H9 (cell line): ENCODE data around the gene ZNF487. TPM values are rescaled to one million over a fixed set of nuclear protein-coding genes. Genes with fewer than 3 reads are reported as not detected.

Source experiments
- DNase-seq: peaks from one replicate; pipeline ENCODE4 v3.0.0-alpha.2; 2017
- H2AFZ ChIP-seq: one replicate; pipeline ENCODE4 v1.6.1; 2013; ENCODE audit warnings: mild to moderate bottlenecking, low read length, control low read depth, moderate library complexity
- H2AK5ac ChIP-seq: 2 replicates; pipeline ENCODE4 v1.6.1; 2013; ENCODE audit warnings: low read length, control low read depth, mixed read lengths; ENCODE audit not compliant: insufficient read length
- H2BK120ac ChIP-seq: one replicate; pipeline ENCODE4 v1.6.1; 2013; ENCODE audit warnings: low read depth, mild to moderate bottlenecking, low read length, control low read depth, inconsistent platforms; ENCODE audit not compliant: poor library complexity, severe bottlenecking
- H2BK12ac ChIP-seq: 2 replicates; pipeline ENCODE4 v1.6.1; 2013; ENCODE audit warnings: low read length, control low read depth, mixed read lengths, low read depth; ENCODE audit not compliant: insufficient read length
- H2BK15ac ChIP-seq: 2 replicates; pipeline ENCODE4 v1.6.1; 2013; ENCODE audit warnings: low read depth, low read length, control low read depth
- H2BK20ac ChIP-seq: one replicate; pipeline ENCODE4 v1.6.1; 2013; ENCODE audit warnings: low read depth, mild to moderate bottlenecking, low read length, control low read depth, inconsistent platforms; ENCODE audit not compliant: poor library complexity, severe bottlenecking
- H2BK5ac ChIP-seq: 2 replicates; pipeline ENCODE4 v1.6.1; 2013; ENCODE audit warnings: low read length, control low read depth, mixed read lengths; ENCODE audit not compliant: insufficient read length
- H3K14ac ChIP-seq: 2 replicates; pipeline ENCODE4 v1.6.1; 2013; ENCODE audit warnings: low read length, control low read depth; ENCODE audit not compliant: insufficient read depth
- H3K18ac ChIP-seq: 2 replicates; pipeline ENCODE4 v1.6.1; 2013; ENCODE audit warnings: low read depth, mild to moderate bottlenecking, mixed read lengths, low read length, control low read depth; ENCODE audit not compliant: insufficient read length
- H3K23ac ChIP-seq: 2 replicates; pipeline ENCODE4 v1.6.1; 2013; ENCODE audit warnings: low read length, control low read depth, mixed read lengths, low read depth; ENCODE audit not compliant: insufficient read length
- H3K23me2 ChIP-seq: 2 replicates; pipeline ENCODE4 v1.6.1; 2013; ENCODE audit warnings: low read depth, mild to moderate bottlenecking, mixed read lengths, low read length, control low read depth; ENCODE audit not compliant: insufficient read length, poor library complexity, severe bottlenecking
- H3K27ac ChIP-seq: 2 replicates; pipeline ENCODE4 v1.5.1; 2013; ENCODE audit warnings: low read length, control low read depth, mixed read lengths, low read depth; ENCODE audit not compliant: insufficient read length
- H3K27me3 ChIP-seq: 2 replicates; pipeline ENCODE4 v1.6.1; 2013; ENCODE audit warnings: low read length, control low read depth, inconsistent platforms; ENCODE audit not compliant: insufficient read depth
- H3K4ac ChIP-seq: 2 replicates; pipeline ENCODE4 v1.6.1; 2013; ENCODE audit warnings: low read depth, mild to moderate bottlenecking, control low read depth, inconsistent platforms, low read length, moderate library complexity
- H3K4me1 ChIP-seq: 2 replicates; pipeline ENCODE4 v1.6.1; 2013; ENCODE audit warnings: low read length, control low read depth, inconsistent platforms; ENCODE audit not compliant: insufficient read depth
- H3K4me2 ChIP-seq: 2 replicates; pipeline ENCODE4 v1.6.1; 2013; ENCODE audit warnings: low read length, control low read depth, mixed read lengths; ENCODE audit not compliant: insufficient read length, insufficient read depth
- H3K56ac ChIP-seq: 2 replicates; pipeline ENCODE4 v1.6.1; 2013; ENCODE audit warnings: low read depth, mild to moderate bottlenecking, mixed read lengths, low read length, control low read depth; ENCODE audit not compliant: insufficient read length
- H3K79me1 ChIP-seq: 2 replicates; pipeline ENCODE4 v1.6.1; 2013; ENCODE audit warnings: low read depth, mild to moderate bottlenecking, moderate library complexity, low read length, control low read depth, inconsistent platforms; ENCODE audit not compliant: insufficient read depth, poor library complexity, severe bottlenecking
- H3K79me2 ChIP-seq: 2 replicates; pipeline ENCODE4 v1.6.1; 2013; ENCODE audit warnings: low read length, control low read depth, inconsistent platforms; ENCODE audit not compliant: insufficient read depth
- H3K9ac ChIP-seq: 2 replicates; pipeline ENCODE4 v1.6.1; 2013; ENCODE audit warnings: low read length, control low read depth, mixed read lengths; ENCODE audit not compliant: insufficient read length; ENCODE audit errors: extremely low read depth
- H3K9me3 ChIP-seq: one replicate; pipeline ENCODE4 v1.6.1; 2013; ENCODE audit warnings: low read depth, low read length, inconsistent platforms; ENCODE audit not compliant: control insufficient read depth
- H3T11ph ChIP-seq: one replicate; pipeline ENCODE4 v1.6.1; 2013; ENCODE audit warnings: mild to moderate bottlenecking, low read length, control low read depth, inconsistent platforms
- H4K20me1 ChIP-seq: one replicate; pipeline ENCODE4 v1.6.1; 2013; ENCODE audit not compliant: control insufficient read depth, insufficient read length, insufficient read depth
- H4K5ac ChIP-seq: 2 replicates; pipeline ENCODE4 v1.6.1; 2013; ENCODE audit warnings: low read depth, mild to moderate bottlenecking, mixed read lengths, low read length, control low read depth; ENCODE audit not compliant: insufficient read length
- H4K8ac ChIP-seq: replicated peaks from 2 replicates; pipeline ENCODE4 v1.6.1; 2013; ENCODE audit warnings: low read length, control low read depth, mixed read lengths, low read depth; ENCODE audit not compliant: insufficient read length
- H4K91ac ChIP-seq: 2 replicates; pipeline ENCODE4 v1.6.1; 2013; ENCODE audit warnings: low read depth, mild to moderate bottlenecking, moderate library complexity, mixed read lengths, low read length, control low read depth; ENCODE audit not compliant: insufficient read length
- H3K27ac Mint-ChIP-seq, 3 experiments: 2 replicates in 2 of 3; 3 replicates in 1 of 3; pipeline ENCODE4 v1.8.0; 2020 to 2021; ENCODE audit warnings: mixed read lengths in 3 of 3, mild to moderate bottlenecking in 1 of 3, moderate library complexity in 1 of 3
- H3K27me3 Mint-ChIP-seq: 2 replicates; pipeline ENCODE4 v1.8.0; 2021; ENCODE audit warnings: low read depth, mild to moderate bottlenecking, moderate library complexity, mixed read lengths
- H3K36me3 Mint-ChIP-seq, 3 experiments: 2 replicates in 2 of 3; 3 replicates in 1 of 3; pipeline ENCODE4 v1.8.0; 2020 to 2021; ENCODE audit warnings: low read depth in 3 of 3, mixed read lengths in 3 of 3; ENCODE audit not compliant: insufficient read depth in 1 of 3
- H3K4me1 Mint-ChIP-seq, 2 experiments: 2 replicates each; pipeline ENCODE4 v1.8.0; 2020; ENCODE audit warnings: mixed read lengths in 2 of 2
- H3K4me3 Mint-ChIP-seq, 2 experiments: 2 replicates in 1 of 2; 3 replicates in 1 of 2; pipeline ENCODE4 v1.8.0; 2020 to 2021; ENCODE audit warnings: mild to moderate bottlenecking in 2 of 2, mixed read lengths in 2 of 2, moderate library complexity in 1 of 2
- H3K9me3 Mint-ChIP-seq, 2 experiments: 2 replicates in 1 of 2; 3 replicates in 1 of 2; pipeline ENCODE4 v1.8.0; 2020; ENCODE audit warnings: mild to moderate bottlenecking in 2 of 2, mixed read lengths in 2 of 2, moderate library complexity in 1 of 2
- WGBS: extraction: QIAGEN DNeasy Blood & Tissue Kit; methylation state at CpG from one replicate; pipeline ENCODE4 v1.1.7; 2013; ENCODE audit warnings: missing lambda C conversion rate, low lambda C conversion rate, mixed read lengths; ENCODE audit not compliant: insufficient read length; ENCODE audit errors: extremely low coverage; 5-methylcytosine and 5-hydroxymethylcytosine counted together
- total RNA-seq: library from RNA; stranded (reverse); gene quantifications from 2 replicates; pipeline ENCODE4 v1.2.1, GENCODE V29; 2021
- TF ChIP-seq, protein P1 (sequence below): fragments of 200-600 bp; sonication (generic); conservative IDR thresholded peaks from 3 replicates; pipeline ENCODE4 v1.8.0; 2021; ENCODE audit warnings: antibody characterized with exemption, mild to moderate bottlenecking

Gene ZNF487
- total RNA-seq, 1 experiment from 2014 or later = 1.4 TPM

DNA sequence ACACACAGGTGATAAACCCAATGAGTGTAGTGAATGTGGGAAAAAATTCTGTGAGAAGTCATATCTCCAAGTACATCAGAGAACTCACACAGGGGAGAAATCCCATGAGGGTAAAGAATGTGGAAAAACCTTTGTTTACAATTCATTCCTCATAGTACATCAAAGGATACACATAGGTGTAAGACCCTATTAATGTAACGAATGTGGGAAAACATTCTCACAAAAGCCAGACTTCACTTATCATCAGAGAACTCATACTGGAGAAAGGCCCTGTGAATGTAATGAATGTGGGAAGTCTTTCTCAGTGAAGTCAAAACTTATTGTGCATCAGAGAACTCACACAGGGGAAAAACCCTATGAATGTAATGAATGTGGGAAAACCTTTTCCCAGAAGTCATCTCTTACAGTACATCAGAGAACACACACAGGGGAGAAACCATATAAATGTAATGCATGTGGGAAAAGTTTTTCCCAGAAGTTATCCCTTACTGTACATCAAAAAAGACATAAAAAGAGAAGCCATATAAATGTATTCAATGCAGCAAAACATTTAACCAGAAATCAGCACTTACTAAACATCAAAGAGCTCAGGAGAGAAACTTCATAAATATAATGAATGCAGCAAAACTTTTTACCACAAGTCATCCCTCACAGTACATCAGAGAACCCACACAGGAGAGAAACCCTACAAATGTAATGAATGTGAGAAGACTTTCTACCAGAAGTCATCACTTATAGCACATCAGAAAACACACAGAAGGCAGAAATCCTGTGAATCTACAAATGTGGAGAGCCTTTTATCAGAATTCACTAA lies 87.7 kb downstream of the ZNF487 start:
- Mint-ChIP-seq H3K9me3 (peaks cover 84 to 86% of the 10 kb centered on the region in 2 experiments), H3K36me3 (peaks cover 9 to 32% (median 13%) of the 10 kb centered on the region in 3 experiments; a peak in 5 of 7 replicates), H3K4me3 (no peak overlapping the region), H3K27me3 (peaks cover 7% of the 10 kb centered on the region; the same call in 1 of the 2 replicates), H3K4me1 (no peaks in the 10 kb centered on the region), H3K27ac (no peak overlapping the region)
- Histone ChIP-seq H3T11ph (no peak overlapping the region), H4K8ac (no peak overlapping the region), H4K91ac (no peak overlapping the region), H2BK12ac (no peak overlapping the region), H2BK20ac (no peak overlapping the region), H3K4me2 (no peak overlapping the region), H3K9ac (no peak overlapping the region), H3K79me2 (no peaks in the 10 kb centered on the region), H3K4ac (no peak overlapping the region), H3K27me3 (no peaks in the 10 kb centered on the region), H2AFZ (no peak overlapping the region), H3K9me3 (peaks cover 39% of the 10 kb centered on the region), H3K56ac (no peak overlapping the region), H3K79me1 (no peaks in the 10 kb centered on the region), H3K18ac (no peak overlapping the region), H3K14ac (no peak overlapping the region), H2BK5ac (no peak overlapping the region), H2AK5ac (no peak overlapping the region), H2BK15ac (no peak overlapping the region), H2BK120ac (no peak overlapping the region), H4K20me1 (no peaks in the 10 kb centered on the region), H3K27ac (no peak overlapping the region), H3K4me1 (no peaks in the 10 kb centered on the region), H3K23me2 (no peaks in the 10 kb centered on the region), H4K5ac (no peak overlapping the region), H3K23ac (no peak overlapping the region)
- DNase-seq = no peak
- TF ChIP-seq, protein P1, sequence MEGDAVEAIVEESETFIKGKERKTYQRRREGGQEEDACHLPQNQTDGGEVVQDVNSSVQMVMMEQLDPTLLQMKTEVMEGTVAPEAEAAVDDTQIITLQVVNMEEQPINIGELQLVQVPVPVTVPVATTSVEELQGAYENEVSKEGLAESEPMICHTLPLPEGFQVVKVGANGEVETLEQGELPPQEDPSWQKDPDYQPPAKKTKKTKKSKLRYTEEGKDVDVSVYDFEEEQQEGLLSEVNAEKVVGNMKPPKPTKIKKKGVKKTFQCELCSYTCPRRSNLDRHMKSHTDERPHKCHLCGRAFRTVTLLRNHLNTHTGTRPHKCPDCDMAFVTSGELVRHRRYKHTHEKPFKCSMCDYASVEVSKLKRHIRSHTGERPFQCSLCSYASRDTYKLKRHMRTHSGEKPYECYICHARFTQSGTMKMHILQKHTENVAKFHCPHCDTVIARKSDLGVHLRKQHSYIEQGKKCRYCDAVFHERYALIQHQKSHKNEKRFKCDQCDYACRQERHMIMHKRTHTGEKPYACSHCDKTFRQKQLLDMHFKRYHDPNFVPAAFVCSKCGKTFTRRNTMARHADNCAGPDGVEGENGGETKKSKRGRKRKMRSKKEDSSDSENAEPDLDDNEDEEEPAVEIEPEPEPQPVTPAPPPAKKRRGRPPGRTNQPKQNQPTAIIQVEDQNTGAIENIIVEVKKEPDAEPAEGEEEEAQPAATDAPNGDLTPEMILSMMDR = no peak
- WGBS = no CpG with 5 or more reads among the region's 1 CpG

Other genes starting within 250 kb of the ZNF487 start
- gene RASGEF1A, start 170.0 kb upstream of the ZNF487 start, total RNA-seq = 17.6 and 20.0 TPM in 2 replicates
- gene FXYD4, start 65.5 kb upstream of the ZNF487 start, total RNA-seq = not detected in 2 replicates
- gene HNRNPF, start 27.9 kb upstream of the ZNF487 start, total RNA-seq = 411 and 420 TPM in 2 replicates
- gene ZNF239, start 137.5 kb downstream of the ZNF487 start, total RNA-seq = 15.6 and 16.2 TPM in 2 replicates
- gene ZNF485, start 169.3 kb downstream of the ZNF487 start, total RNA-seq = 8.9 and 9.4 TPM in 2 replicates
- gene ZNF32, start 211.8 kb downstream of the ZNF487 start, total RNA-seq = 13.3 and 14.6 TPM in 2 replicates